Occipital lobe (tissue), 2 donors: Measurements from ENCODE around the gene DPP6. TPM values are rescaled to one million over a fixed set of nuclear protein-coding genes. Genes with fewer than 3 reads are reported as not detected.

Source experiments
- DNase-seq: peaks from one replicate; lab custom pipeline; 2025; lab: John Stamatoyannopoulos, UW
- total RNA-seq: library from RNA; depleted of rRNA; stranded (reverse); fragments of >200 nt; gene quantifications from one replicate; pipeline ENCODE4 v1.2.3, GENCODE V29; 2014

The DPP6 gene
- total RNA-seq, 1 donor from 2014 or later, result 36.7 TPM

DNA sequence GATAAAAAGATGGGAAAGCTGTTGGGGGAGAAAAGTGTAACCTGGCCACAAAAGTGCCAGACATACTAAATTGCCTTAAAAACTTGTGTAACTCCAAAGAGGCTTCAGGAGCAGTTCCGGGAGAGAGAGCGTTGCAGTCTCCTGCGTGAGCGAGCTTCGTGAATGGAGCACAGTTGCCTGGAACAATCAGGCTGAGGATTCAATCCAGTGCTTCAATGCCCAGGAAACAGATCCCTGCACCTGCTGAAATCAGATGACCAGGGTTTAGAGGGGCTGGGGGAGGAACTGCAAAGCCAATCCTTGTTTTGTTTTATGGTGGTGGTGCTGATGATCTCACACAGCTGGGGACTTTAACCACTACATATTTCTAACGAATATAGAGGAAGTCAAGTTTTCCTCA lies 398.3 kb downstream of the DPP6 start:
- DNase-seq, result no peak

DNA sequence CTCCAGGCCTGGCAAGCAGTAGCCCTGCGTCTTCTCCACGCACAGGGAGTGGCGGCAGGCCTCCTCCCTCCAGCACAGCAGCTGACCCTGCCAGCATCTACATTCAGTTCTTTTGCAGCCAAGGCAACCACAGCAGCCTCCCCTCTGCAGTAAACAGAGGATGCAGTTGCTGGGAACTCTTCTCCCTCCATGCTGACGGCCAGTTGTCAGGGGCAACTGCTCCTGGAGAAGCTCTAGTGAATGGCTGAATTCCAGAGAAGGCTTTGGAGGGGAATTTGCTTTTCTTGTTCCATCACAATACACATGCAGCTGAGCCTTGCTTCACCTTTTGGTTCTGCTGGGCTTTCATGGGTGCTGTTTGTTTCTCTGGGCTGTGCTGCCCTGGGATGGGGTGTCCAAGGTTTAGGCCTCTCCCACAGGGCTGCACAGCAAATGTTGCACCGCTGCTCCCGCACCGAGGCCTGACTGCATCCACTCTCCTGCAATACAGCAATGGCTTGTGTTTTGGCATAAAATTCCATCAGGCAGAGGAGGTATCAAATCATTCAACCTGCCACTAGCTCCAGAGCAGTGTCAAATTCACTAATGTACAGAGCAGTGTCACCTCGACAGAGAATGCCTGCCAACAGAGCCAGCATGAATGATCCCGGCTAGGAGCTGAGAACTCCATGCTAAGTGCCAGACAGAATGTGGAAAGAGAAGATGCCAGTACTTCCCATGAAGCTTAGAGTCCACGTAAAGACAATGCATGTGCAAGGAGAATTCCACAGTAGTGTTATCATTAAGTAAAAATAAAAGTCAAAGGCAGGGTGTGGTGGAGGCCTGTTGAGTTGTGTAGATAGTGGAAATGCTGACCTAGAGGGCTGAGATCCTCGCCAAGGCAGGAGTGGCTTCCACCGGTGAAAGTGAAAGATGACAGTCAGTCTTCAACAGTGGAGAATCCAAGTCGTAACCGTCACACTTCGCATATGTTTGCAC lies 399.6 kb downstream of the DPP6 start:
- peak; percentile 31 for DNase-seq

DNA sequence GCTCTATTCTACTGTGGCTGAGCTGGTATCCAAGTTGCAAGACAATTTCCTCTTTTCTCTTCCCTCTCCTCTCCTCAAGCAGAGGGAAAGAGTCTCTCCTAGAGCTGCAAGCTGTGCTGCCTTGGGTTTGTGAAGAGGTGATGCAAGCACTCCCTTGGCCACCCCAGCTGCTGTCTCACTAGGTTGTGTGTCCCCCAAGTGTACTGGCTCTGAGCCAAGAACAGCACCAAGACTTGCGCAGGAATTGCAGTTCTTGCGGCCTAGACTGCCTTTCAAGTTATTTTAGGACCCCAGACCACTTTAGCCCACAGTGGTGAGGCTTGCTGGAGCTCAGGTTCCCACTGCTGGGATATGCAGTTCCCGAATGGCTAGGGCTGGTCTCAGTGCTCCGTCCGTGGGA lies 411.6 kb downstream of the DPP6 start:
- no peak for DNase-seq

DNA sequence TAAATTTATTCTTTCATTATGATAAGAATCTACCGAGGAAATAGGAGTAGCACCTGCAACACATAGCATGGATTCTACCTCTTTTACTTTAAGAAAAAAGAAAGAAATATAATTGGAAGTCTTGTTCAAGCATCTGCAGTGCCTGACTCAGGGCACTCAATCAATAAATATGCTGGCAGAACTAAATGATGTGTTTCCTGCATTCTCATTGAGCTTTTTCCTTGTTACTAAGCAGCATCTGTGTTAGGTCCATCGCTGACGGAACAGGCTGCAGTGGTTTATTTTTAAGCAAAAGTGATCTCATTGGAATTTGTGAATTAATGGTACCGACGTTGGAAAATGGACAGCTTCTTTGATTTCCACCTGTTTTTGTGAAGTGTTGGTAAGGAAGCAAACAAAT lies 417.5 kb downstream of the DPP6 start:
- DNase-seq, result no peak

DNA sequence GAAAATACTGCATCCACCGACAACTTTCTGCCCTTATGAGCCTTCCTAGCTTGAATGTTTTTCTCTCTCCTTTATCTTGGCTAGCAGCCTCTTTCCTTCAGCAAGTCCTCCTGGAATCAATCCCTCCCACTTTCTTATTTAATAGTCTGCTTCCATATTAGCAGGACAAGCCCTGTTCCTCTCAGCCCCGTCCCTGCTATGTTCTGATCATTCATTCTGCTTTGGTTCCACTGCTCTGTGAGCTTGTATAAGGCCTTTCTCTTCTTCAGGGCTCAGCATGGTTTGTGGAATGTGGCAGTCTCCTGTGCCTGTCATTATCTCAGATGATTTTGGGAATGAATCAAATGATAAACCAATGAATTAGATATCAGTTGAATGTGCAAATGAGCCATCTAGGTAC lies 420.1 kb downstream of the DPP6 start:
- no peak for DNase-seq

DNA sequence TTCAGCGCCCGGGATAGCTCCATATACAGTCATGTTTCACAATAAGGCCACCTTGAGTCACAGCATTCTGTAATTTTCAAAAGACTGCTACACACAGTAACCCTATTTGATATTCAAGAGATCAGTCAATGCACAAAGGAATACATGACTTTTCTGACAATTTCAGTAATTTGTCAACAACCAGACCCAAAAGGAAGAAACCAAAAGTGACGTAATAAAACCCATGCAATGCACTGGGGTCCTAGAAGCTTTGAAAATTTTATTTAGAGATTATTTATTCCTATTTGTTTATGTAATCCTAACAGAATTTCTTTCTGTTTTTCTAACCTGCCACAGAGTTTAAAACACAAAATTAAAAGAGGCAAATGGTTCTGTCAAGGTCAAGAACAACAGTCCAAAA lies 421.2 kb downstream of the DPP6 start:
- no peak for DNase-seq

DNA sequence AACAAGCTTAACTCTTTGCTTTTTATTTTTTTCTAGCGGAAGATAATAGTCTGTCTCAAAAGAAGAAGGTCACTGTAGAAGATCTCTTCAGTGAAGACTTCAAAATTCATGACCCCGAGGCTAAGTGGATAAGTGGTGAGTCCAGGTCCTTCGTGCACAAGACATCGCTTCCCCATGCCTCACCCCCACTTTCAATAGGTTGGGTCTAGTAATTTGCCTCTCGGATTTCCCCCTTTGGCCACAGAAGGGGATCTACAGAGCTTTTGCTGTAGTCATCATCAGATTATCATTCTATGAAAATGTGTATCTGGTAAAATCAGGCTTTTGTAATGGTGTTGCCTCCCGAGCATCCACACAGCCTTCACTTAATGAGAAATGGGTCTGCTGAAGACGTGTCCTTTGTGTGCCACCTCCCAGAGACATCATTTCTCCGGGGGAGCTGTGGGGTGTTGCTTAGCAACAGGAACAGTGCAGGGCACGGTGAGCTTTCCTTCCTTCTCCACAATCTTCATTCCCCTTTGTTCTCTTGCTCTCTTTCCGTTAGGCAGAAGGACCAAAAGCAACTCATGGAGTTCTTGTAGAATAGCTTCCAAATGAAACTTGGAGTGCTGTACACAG lies 422.8 kb downstream of the DPP6 start:
- no peak for DNase-seq

DNA sequence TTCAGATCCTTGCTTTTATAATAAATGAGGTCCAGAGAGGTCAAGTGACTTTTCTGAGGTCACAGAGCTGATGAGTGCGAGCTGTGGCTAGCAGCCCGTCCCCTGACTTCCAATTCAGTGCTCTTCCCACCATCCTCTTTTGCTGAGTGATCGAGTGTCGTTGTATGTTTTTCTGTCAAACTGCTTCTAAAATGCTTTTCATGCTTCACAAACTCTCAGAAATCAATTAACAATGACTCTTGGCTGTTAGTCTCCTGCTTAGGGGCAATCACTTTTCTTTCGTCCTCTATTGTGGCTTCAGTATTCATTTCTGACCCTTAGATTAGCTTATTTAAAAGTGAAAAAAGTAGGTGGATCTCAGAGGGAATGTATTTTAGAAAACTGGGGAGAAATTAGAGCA lies 423.7 kb downstream of the DPP6 start:
- DNase-seq, result no peak

DNA sequence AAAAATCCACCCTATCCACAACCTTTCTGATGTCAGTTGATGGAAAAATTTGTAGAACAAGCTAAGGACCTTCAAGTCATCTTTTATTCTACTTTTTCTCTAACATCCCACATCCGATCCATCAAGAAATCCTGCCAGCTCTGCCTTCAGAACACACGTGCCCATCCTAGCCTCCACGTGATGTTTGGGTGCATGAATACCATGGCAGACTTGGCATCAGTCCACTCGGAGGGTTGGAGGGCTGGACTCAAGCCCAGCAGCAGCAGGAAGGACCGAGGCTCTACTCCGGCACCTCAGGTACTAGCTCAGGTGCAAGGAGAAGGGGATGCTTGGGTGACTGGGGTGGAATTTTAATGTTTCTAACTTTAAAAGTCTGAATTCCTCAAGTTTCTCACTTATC lies 428.6 kb downstream of the DPP6 start:
- DNase-seq, result no peak

DNA sequence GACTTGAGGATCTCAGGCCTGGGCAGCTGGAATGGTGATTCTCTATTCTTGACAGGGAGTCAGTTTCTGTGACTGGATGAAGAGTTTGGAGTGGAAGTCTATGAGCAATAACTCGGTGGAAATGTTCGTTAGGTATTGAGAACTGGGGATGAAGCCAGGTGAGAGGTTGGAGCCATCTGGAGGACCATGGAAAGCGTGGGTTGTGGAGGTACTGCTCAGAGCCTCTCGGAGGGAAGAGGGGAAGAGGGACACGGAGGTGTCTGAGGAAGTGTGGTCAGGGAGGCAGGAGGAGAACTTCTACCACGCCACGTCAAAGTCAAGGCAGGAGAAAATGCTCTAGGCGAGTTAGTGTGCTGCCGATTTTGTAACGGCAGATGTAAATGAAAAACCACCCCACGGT lies 430.7 kb downstream of the DPP6 start:
- DNase-seq, result no peak

DNA sequence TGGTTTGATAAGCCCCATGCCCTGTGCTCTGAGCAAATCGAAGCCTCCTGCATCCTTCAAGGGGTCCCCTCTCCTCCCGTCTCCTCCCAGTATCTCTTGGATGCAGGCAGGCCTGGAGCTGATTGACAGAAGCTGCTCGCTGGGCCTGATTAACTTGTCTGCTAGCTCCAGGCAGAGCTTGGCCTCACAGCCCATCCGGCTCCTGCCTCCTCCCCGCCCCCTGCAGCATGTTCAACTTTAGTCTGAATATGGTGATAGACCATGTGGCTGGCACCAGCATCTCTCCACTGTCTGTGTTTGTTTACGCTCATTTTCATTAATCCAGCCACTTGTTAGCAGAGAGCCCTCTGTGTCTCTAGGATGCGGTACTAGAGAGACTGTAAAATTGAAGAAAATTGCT lies 432.2 kb downstream of the DPP6 start:
- peak; percentile 73 for DNase-seq

DNA sequence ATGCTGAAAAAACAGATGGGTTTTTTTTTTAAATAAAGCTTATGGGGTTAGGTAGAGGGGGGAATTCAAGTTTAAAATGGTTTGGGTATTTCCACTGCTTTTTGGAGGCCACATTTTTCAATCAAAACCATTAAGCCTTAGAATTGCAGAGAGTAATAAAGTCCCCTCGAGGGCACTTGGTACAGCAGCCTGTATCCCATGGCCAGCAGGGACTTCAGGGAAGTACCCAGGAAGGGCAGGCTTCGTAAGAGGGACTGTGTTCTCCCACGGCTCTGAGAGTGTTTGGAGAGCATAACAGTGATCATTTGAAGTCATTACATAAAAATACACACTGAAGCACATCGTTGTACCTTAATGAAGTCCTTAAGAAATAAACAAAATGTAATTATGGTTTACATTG lies 432.7 kb downstream of the DPP6 start:
- no peak for DNase-seq

DNA sequence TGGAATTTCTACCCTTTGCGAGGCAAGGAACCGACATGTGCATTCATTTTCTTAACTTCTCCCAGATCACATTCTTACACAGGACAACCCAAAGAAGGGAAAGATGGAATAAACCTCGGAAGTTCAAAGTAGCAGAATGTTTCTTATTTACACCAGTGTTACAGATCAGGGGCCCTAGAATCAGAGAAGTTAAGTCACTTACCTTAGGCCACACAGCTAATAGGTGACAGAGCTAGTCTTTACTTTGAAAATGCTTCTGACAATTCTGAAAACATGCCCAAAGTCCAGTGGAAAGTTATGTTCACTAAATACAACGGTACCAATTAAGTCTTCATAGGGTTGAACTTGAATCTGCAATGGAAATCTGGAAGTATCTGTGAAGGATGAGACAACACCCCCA lies 437.7 kb downstream of the DPP6 start:
- no peak for DNase-seq

DNA sequence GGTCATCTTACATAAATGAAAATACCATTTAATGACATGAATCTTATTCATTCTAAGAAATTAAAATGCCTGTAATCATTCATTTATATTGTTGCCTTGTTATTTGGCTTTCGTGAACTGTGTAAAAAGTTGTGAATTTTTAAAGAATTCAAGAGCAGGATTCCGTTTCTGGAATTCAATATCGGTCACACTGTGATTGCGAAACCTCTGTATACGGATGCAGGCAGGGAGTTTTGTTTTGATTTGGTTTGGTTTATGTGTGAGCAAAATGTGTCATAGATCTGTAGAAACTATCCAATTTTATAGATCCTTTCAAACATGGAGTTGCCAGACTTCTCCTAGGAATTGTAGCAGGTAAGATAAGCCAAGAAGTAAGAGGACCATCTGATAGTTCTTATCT lies 441.4 kb downstream of the DPP6 start:
- DNase-seq, result no peak

DNA sequence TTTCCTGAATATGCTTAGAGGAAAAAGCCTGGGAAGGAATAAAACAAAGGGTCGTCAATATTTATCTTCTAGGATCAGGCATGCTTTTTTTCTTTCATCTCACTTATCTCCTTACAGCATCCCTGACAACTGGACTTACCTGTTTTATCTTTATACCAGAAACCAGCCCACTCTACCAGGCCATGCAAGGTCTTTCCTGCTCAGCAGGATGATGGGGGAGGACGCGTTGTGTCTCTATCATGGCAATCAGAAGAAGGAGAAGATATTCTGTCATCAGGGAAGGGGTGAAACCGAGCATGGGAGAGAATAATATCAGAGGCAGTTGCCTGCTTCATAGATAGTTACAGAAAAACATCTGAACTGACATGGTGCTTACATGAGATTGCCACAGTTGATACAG lies 445.6 kb downstream of the DPP6 start:
- no peak for DNase-seq

DNA sequence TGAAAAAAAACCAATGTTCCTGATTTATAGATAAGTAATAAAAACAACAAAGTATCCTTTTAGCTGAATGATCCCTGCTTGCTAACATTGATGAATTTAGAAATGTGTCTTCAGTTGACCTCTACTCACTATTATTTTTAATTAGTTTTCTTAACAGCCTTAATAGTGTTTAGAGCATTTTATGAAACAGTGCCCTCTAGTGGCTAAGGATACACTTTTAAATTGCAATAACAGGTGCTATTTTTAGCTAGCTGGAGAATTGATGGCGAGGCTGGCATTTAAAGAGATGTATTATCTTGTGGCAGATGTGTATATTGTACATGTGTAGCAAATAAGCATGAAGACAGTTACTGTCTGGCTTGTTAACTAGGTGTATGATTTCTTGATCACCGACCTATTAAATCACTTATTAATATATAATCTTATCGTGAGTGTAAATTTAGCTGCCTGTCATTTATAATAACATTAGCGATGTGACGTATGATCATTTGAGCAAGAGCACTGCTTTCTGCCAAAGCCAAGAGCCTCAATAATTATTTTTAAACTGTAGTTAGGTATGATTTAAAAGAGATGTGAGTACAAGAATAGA lies 451.9 kb downstream of the DPP6 start:
- no peak for DNase-seq

DNA sequence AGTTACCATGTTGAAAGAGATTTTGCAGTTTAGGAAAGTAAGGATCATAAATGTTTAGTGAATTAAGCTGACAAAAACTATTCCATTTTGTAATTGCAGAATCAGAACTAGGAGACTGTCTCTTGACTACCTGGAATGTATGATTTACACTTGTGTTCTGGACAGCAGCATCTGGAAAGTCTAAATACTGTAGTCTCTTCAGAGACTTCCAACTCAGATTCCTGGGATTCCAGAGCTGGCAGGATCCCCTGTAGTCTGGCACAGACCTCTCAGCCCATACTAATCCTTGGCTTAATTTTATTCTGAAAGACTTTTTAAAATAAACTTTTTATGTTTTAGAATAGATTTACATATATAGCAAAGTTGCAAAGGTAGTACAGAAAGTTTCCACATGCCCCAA lies 452.7 kb downstream of the DPP6 start:
- DNase-seq, result no peak

DNA sequence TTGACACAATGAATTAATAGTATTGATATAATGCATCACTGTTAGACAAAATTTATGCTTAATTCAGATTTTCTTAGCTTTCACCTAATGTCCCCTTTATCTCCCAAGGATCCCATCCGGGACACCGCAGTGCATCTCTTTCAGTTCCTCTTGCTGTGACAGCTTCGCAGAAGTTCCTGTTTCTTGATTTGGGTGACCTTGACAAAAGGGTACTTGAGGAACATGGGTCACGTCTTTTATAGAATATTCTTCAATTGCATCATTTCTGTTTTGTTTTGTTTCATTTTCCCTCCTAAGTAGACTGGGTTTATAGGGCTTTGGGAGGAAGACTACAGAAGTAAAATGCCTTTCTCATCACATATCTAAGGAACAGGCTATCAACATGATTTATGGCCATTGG lies 453.2 kb downstream of the DPP6 start:
- no peak for DNase-seq

DNA sequence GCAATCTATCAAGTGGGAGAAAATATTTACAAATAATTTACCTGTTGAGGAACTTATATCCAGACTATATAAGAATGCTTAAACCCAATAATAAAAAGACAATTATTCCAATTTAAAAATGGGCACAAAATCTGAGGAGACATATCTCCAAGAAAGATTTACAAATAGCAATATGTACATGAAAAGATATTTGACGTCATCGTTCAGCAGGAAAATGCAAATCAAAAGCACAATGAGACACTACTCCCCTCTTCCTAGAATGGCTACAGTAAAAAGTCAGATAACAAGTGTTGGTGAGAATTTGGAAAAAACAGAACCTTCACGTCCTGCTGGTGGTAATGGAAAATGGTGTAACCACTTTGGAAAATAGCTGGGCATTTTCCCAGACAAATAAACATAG lies 457.0 kb downstream of the DPP6 start:
- DNase-seq, result no peak

DNA sequence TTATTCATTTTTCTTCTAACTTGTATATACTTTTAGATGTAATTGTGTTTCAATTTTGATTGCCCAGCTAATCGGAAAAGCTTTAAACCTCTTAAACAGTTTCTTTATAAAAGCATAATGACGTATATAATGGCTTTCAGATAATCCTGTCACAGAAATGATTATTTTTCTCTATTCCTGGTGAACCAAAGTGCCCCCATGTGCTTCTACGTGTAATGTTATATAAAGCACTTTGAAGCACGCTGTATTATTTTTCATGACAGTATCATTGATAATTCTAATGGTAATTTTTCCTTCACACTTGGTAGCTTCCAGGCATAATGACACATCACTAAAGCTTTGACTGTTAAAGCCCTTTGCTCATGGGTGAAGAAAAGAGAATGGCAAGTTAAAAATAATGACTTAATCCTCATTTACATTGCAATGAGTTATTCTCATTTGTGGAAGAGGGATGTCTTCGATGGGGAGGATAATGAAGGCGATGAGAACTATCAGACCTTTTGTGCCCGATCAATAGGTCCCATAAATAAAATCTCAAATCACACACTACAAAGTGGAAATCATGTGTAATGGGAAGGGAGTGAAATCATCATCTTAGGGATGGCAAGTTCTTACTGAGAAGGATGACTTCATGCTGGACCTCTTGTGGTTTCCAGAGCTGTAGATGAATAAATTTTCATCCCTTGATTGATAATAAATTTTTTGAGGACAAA lies 460.1 kb downstream of the DPP6 start:
- DNase-seq, result no peak

DNA sequence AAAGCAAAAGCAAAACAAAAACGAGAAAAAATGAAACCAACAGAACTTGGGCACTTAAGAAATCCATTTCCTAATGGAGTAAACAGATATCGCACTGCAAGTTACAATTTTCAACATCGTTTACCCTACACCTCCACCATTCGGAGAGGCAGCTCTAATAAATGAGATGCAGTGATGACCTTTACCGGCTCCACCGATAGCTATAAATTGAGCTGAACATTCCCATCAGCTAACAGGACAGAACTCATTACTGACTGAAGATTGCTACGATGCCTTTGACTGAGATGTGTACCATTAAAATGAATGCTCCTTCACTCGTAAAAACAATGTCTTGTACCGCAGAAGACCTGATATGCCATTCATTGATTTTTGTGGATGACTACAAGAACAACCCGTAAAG lies 465.6 kb downstream of the DPP6 start:
- DNase-seq, result no peak

DNA sequence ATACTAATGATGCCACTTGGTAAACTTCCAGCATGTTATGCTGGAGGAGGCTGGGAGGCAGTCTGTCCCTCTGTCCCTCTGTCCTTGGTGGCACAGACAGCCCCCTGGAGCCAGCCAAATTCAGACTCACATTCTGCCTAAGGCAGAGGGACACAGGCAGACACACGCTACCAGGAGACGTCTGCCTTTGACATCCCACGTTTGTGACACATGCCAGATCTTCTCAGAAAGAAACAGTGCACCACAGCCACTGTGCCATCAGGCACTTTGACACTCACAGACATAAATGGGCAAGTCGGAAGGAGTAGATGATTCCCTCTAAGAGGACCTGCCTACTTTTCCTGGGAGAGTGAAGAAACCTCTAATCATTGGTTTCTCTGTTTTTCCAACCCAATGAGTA lies 467.0 kb downstream of the DPP6 start:
- DNase-seq, result no peak
